ENCODE measurements around the gene RMDN3. TPM values are rescaled to one million over a fixed set of nuclear protein-coding genes. Genes with fewer than 3 reads are reported as not detected.

RMDN3 gene
- total and polyA plus RNA-seq, 4 donors, result 20.9 to 94.4 (median 43.1) TPM

- no peak overlapping the region for H3K4me3 ChIP-seq
- H3K9me3 ChIP-seq (ENCODE audit: control insufficient read depth in 4 of 4, insufficient read depth in 3 of 4, low read length in 3 of 4), result no peaks in the 10 kb centered on the region
- no peak overlapping the region for H3K9ac ChIP-seq (ENCODE audit: insufficient read depth in 1 of 2, low read length in 2 of 2)
- TF ChIP-seq CTCF (IDR thresholded peaks at IDR 0.05; ENCODE audit: control extremely low read depth, extremely low read depth), result no peak
- peaks cover 0 to 6% (median 1%) of the 10 kb centered on the region in 4 donors for H3K36me3 ChIP-seq (ENCODE audit: control insufficient read depth in 4 of 4, insufficient read depth in 4 of 4, low read length in 4 of 4)
- WGBS, 2 donors, result 94 to 98% methylated on average over 3 of the region's 3 CpGs
- no peaks in the 10 kb centered on the region for H3K27me3 ChIP-seq (ENCODE audit: control insufficient read depth in 3 of 3, insufficient read depth in 3 of 3, low read length in 2 of 3)
- H3K4me1 ChIP-seq (ENCODE audit: control insufficient read depth in 5 of 5, insufficient read depth in 5 of 5, low read length in 5 of 5), result peaks cover 0 to 5% (median 0%) of the 10 kb centered on the region in 5 donors
- ATAC-seq (ENCODE audit: insufficient read depth, low FRiP score), result no peak
- H3K27ac ChIP-seq (ENCODE audit: low read depth in 1 of 2, low read length in 1 of 2), result no peak overlapping the region
- DNase-seq, result no peak
These were observed 44.5 kb upstream of the RMDN3 start for GRCh38 chr15:40799523-40799922.

- DNase-seq (no peak), ATAC-seq (ENCODE audit: insufficient read depth, low FRiP score) (no peak)
- no peak overlapping the region for H3K4me3 ChIP-seq
- peaks cover 0 to 6% (median 1%) of the 10 kb centered on the region in 4 donors for H3K36me3 ChIP-seq (ENCODE audit: control insufficient read depth in 4 of 4, insufficient read depth in 4 of 4, low read length in 4 of 4)
- WGBS, 2 donors, result 83 to 92% methylated on average over 5 of the region's 5 CpGs
- H3K9ac ChIP-seq (ENCODE audit: insufficient read depth in 1 of 2, low read length in 2 of 2), result no peak overlapping the region
- peaks cover 0 to 8% (median 0%) of the 10 kb centered on the region in 5 donors for H3K4me1 ChIP-seq (ENCODE audit: control insufficient read depth in 5 of 5, insufficient read depth in 5 of 5, low read length in 5 of 5)
- TF ChIP-seq CTCF (IDR thresholded peaks at IDR 0.05; ENCODE audit: control extremely low read depth, extremely low read depth), result no peak
- no peaks in the 10 kb centered on the region for H3K27me3 ChIP-seq (ENCODE audit: control insufficient read depth in 3 of 3, insufficient read depth in 3 of 3, low read length in 2 of 3)
- H3K9me3 ChIP-seq (ENCODE audit: control insufficient read depth in 4 of 4, insufficient read depth in 3 of 4, low read length in 3 of 4), result no peaks in the 10 kb centered on the region
- no peak overlapping the region for H3K27ac ChIP-seq (ENCODE audit: low read depth in 1 of 2, low read length in 1 of 2)
These were observed 41.5 kb upstream of the RMDN3 start for GRCh38 chr15:40796512-40796911.

- peaks cover 0 to 8% (median 0%) of the 10 kb centered on the region in 5 donors for H3K4me1 ChIP-seq (ENCODE audit: control insufficient read depth in 5 of 5, insufficient read depth in 5 of 5, low read length in 5 of 5)
- no peak for ATAC-seq (ENCODE audit: insufficient read depth, low FRiP score)
These were observed 41.0 kb upstream of the RMDN3 start for GRCh38 chr15:40796041-40796440.

More at GRCh38 chr15:40796041-40796440, 41.0 kb upstream of the RMDN3 start:
- no peak for TF ChIP-seq CTCF (IDR thresholded peaks at IDR 0.05; ENCODE audit: control extremely low read depth, extremely low read depth)
- no peak for DNase-seq
- Histone ChIP-seq H3K4me3 (no peak overlapping the region), H3K9ac (ENCODE audit: insufficient read depth in 1 of 2, low read length in 2 of 2) (no peak overlapping the region), H3K9me3 (ENCODE audit: control insufficient read depth in 4 of 4, insufficient read depth in 3 of 4, low read length in 3 of 4) (no peaks in the 10 kb centered on the region), H3K27me3 (ENCODE audit: control insufficient read depth in 3 of 3, insufficient read depth in 3 of 3, low read length in 2 of 3) (no peaks in the 10 kb centered on the region), H3K36me3 (ENCODE audit: control insufficient read depth in 4 of 4, insufficient read depth in 4 of 4, low read length in 4 of 4) (peaks cover 0 to 6% (median 1%) of the 10 kb centered on the region in 4 donors), H3K27ac (ENCODE audit: low read depth in 1 of 2, low read length in 1 of 2) (no peak overlapping the region)
- 55 to 66% methylated on average over 2 of the region's 2 CpGs for WGBS, 2 donors

Data from lung (tissue), 12 donors.